ENCODE data around the gene SLC35F1.

Gene SLC35F1

GRCh38 chr6:118304321-118304720 is 397.3 kb downstream of the SLC35F1 start:
- no peak for ATAC-seq
- TF ChIP-seq ZFP30 (CRISPR knock-in tag; IDR thresholded peaks at IDR 0.05) (no peak), TSHZ2 (CRISPR knock-in tag; IDR thresholded peaks at IDR 0.05) (no peak), TCF4 (CRISPR knock-in tag; IDR thresholded peaks at IDR 0.05; ENCODE audit: borderline replicate concordance) (no peak), ZC3H10 (CRISPR knock-in tag; IDR thresholded peaks at IDR 0.05) (no peak), GLIS3 (CRISPR knock-in tag; IDR thresholded peaks at IDR 0.05) (no peak), CSDC2 (CRISPR knock-in tag; IDR thresholded peaks at IDR 0.05) (no peak), ESRRG (CRISPR knock-in tag; IDR thresholded peaks at IDR 0.05) (no peak), CSRNP3 (CRISPR knock-in tag; IDR thresholded peaks at IDR 0.05) (no peak), ZNF8 (CRISPR knock-in tag; IDR thresholded peaks at IDR 0.05) (no peak)

- TF ChIP-seq CSRNP3 (CRISPR knock-in tag; IDR thresholded peaks at IDR 0.05) (no peak), POU6F1 (CRISPR knock-in tag; IDR thresholded peaks at IDR 0.05; ENCODE audit: borderline replicate concordance, low read depth) (no peak), ZNF70 (CRISPR knock-in tag; IDR thresholded peaks at IDR 0.05) (no peak), ZFP30 (CRISPR knock-in tag; IDR thresholded peaks at IDR 0.05) (no peak), OSR1 (CRISPR knock-in tag; IDR thresholded peaks at IDR 0.05) (no peak), ZNF8 (CRISPR knock-in tag; IDR thresholded peaks at IDR 0.05) (no peak), ZC3H10 (CRISPR knock-in tag; IDR thresholded peaks at IDR 0.05) (no peak), ESRRG (CRISPR knock-in tag; IDR thresholded peaks at IDR 0.05) (no peak), ISL1 (CRISPR knock-in tag; IDR thresholded peaks at IDR 0.05) (no peak), RARB (CRISPR knock-in tag; IDR thresholded peaks at IDR 0.05) (no peak), CSDC2 (CRISPR knock-in tag; IDR thresholded peaks at IDR 0.05) (no peak), ZFP3 (CRISPR knock-in tag; IDR thresholded peaks at IDR 0.05) (no peak), SNAI2 (CRISPR knock-in tag; IDR thresholded peaks at IDR 0.05) (no peak), PPARA (CRISPR knock-in tag; IDR thresholded peaks at IDR 0.05; ENCODE audit: borderline replicate concordance) (no peak), CREB5 (CRISPR knock-in tag; IDR thresholded peaks at IDR 0.05; ENCODE audit: low read depth) (no peak), TSHZ2 (CRISPR knock-in tag; IDR thresholded peaks at IDR 0.05) (no peak)
- ATAC-seq = no peak
Observed at GRCh38 chr6:118305081-118305480, 398.0 kb downstream of the SLC35F1 start.
